ENCODE data around the gene NRCAM. TPM values are rescaled to one million over a fixed set of nuclear protein-coding genes. Genes with fewer than 3 reads are reported as not detected.

NRCAM gene
- total RNA-seq, 2 donors from 2014 or later, result 17.9 to 28.2 TPM

DNA sequence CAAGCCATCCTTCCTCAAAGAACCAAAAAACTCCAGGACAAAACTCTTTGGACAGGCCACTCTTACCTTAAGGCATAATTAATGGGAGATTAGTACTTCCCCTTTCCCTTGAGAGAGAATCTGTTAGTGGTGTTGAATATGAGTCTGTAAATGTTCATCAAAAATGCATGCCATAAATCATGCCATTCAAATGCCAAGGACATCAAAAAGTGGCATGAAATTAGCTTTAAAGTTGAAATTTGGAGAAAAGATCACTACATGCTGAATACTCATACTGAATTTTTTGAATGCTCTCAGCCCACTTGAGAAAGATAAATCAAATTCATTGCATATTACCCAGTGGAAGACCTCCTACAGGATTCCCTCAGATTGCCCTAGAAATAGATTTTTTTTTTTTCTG lies 6.7 kb downstream of the NRCAM start:
- Mint-ChIP-seq H3K4me1 (peaks cover 8% of the 10 kb centered on the region), H3K27me3 (ENCODE audit: insufficient read depth) (peaks cover 33% of the 10 kb centered on the region), H3K4me3 (no peak overlapping the region), H3K9me3 (no peaks in the 10 kb centered on the region), H3K36me3 (ENCODE audit: low read depth) (no peaks in the 10 kb centered on the region), H3K27ac (no peak overlapping the region)
- Histone ChIP-seq H3K9ac (ENCODE audit: extremely low read depth, low read length, poor library complexity, severe bottlenecking) (no peak overlapping the region), H3K4me3 (ENCODE audit: low read length) (no peak overlapping the region), H3K27me3 (ENCODE audit: control insufficient read depth, insufficient read depth, low read length, poor library complexity, severe bottlenecking) (peaks cover 15% of the 10 kb centered on the region), H3K36me3 (ENCODE audit: control insufficient read depth, insufficient read depth, low read length) (no peaks in the 10 kb centered on the region), H3K9me3 (ENCODE audit: control insufficient read depth, low read length) (no peaks in the 10 kb centered on the region), H3K4me1 (ENCODE audit: control insufficient read depth, insufficient read depth, low read length) (no peaks in the 10 kb centered on the region), H3K27ac (ENCODE audit: low read depth, low read length) (peak overlapping the region; percentile 95)
- TF ChIP-seq, protein P1, sequence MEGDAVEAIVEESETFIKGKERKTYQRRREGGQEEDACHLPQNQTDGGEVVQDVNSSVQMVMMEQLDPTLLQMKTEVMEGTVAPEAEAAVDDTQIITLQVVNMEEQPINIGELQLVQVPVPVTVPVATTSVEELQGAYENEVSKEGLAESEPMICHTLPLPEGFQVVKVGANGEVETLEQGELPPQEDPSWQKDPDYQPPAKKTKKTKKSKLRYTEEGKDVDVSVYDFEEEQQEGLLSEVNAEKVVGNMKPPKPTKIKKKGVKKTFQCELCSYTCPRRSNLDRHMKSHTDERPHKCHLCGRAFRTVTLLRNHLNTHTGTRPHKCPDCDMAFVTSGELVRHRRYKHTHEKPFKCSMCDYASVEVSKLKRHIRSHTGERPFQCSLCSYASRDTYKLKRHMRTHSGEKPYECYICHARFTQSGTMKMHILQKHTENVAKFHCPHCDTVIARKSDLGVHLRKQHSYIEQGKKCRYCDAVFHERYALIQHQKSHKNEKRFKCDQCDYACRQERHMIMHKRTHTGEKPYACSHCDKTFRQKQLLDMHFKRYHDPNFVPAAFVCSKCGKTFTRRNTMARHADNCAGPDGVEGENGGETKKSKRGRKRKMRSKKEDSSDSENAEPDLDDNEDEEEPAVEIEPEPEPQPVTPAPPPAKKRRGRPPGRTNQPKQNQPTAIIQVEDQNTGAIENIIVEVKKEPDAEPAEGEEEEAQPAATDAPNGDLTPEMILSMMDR (conservative IDR thresholded peaks at IDR 0.05), result no peak
- DNase-seq, result no peak

DNA sequence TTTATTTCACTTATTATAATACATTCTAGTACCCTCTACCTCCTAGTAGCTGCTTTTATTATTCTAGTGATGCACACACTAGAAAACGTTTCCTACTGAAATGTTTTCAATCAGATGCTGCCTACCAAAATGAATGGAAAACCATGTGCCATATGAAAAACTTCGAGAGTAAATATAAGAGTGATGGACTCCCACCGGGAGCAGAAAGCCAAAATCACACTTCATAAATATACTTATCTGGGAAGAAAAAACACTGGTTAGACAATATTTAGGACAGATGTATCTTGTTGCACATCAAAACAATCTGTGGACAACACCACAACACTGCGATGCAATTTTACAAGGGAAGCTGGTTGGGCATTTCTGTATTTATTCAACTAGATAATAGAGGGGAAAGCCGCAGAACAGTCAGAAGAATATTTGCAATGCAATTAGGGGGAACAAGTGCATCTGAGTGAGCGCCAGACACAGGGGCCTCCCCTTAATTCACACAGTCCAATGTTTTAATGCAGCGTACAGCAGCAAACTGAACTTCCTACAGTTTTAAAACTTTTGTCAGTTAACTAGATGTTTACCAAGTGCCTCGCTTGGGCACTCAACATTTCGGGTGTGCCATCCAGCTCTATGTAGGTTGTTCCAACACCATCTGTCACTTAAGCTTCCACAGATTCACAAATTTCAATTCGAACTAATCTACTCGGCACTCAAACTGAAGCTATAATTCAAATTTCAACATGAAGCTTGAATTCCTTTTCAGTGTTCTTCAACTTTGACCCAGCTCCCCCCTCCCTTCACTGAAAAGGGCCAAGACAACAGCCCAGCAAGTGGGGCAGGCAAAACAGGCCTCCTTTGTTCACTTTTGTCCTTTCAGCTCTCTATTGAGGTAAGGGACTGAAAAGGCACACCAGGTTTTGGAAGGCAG lies 7.4 kb downstream of the NRCAM start:
- no peak overlapping the region for H3K4me3 ChIP-seq (ENCODE audit: low read length)
- H3K27ac Mint-ChIP-seq, result peak overlapping the region; percentile 10
- no peaks in the 10 kb centered on the region for H3K9me3 ChIP-seq (ENCODE audit: control insufficient read depth, low read length)
- peak overlapping the region; percentile 95 for H3K27ac ChIP-seq (ENCODE audit: low read depth, low read length)
- H3K27me3 ChIP-seq (ENCODE audit: control insufficient read depth, insufficient read depth, low read length, poor library complexity, severe bottlenecking), result peaks cover 8% of the 10 kb centered on the region
- peaks cover 26% of the 10 kb centered on the region for H3K27me3 Mint-ChIP-seq (ENCODE audit: insufficient read depth)
- H3K4me1 Mint-ChIP-seq, result peaks cover 5% of the 10 kb centered on the region
- no peak for DNase-seq
- H3K9me3 Mint-ChIP-seq, result no peaks in the 10 kb centered on the region
- 79 to 86% methylated on average over 10 of the region's 11 CpGs for WGBS, 2 experiments (ENCODE audit: insufficient coverage in 1 of 2, insufficient read length in 1 of 2)
- TF ChIP-seq, protein P1 (conservative IDR thresholded peaks at IDR 0.05), result no peak
- no peak overlapping the region for H3K4me3 Mint-ChIP-seq
- no peaks in the 10 kb centered on the region for H3K36me3 Mint-ChIP-seq (ENCODE audit: low read depth)
- H3K36me3 ChIP-seq (ENCODE audit: control insufficient read depth, insufficient read depth, low read length), result no peaks in the 10 kb centered on the region
- H3K4me1 ChIP-seq (ENCODE audit: control insufficient read depth, insufficient read depth, low read length), result no peaks in the 10 kb centered on the region
- no peak overlapping the region for H3K9ac ChIP-seq (ENCODE audit: extremely low read depth, low read length, poor library complexity, severe bottlenecking)

DNA sequence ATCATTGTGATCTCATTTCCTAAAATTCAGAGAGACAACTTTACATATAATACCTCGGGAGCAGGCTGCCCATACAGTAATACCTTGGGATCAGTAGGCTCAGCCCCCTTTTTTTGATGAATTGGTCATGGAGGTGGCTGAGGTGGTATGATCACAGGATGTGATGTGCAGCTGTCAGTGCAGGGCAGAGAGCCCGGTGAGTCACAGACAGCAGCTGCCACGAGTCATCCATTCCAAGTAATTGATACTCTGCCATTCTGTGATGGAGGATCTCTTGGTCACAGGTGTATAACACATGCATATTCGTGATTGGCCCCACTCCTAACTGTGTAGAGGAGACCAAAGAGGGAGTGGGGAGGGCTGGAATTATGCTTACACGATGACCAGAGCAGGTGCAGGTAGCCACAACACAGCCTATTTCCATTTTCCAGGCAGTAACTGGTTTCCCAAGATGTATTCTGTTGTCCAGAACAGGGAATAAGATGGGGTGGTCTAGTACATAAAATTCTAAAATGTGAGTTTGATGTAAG lies 14.1 kb downstream of the NRCAM start:
- 88 to 93% methylated on average over 4 to 5 of the region's 5 CpGs for WGBS, 2 experiments (ENCODE audit: insufficient coverage in 1 of 2, insufficient read length in 1 of 2)
- no peak overlapping the region for H3K9ac ChIP-seq (ENCODE audit: extremely low read depth, low read length, poor library complexity, severe bottlenecking)
- TF ChIP-seq, protein P1 (conservative IDR thresholded peaks at IDR 0.05), result no peak
- Mint-ChIP-seq H3K27me3 (ENCODE audit: insufficient read depth) (peaks cover 6% of the 10 kb centered on the region), H3K4me1 (peaks cover 8% of the 10 kb centered on the region), H3K36me3 (ENCODE audit: low read depth) (no peaks in the 10 kb centered on the region), H3K27ac (no peak overlapping the region), H3K9me3 (no peaks in the 10 kb centered on the region), H3K4me3 (no peak overlapping the region)
- H3K4me3 ChIP-seq (ENCODE audit: low read length), result no peak overlapping the region
- no peaks in the 10 kb centered on the region for H3K36me3 ChIP-seq (ENCODE audit: control insufficient read depth, insufficient read depth, low read length)
- no peak overlapping the region for H3K27ac ChIP-seq (ENCODE audit: low read depth, low read length)
- H3K9me3 ChIP-seq (ENCODE audit: control insufficient read depth, low read length), result peaks cover under 1% of the 10 kb centered on the region
- no peaks in the 10 kb centered on the region for H3K27me3 ChIP-seq (ENCODE audit: control insufficient read depth, insufficient read depth, low read length, poor library complexity, severe bottlenecking)
- H3K4me1 ChIP-seq (ENCODE audit: control insufficient read depth, insufficient read depth, low read length), result peaks cover 6% of the 10 kb centered on the region
- DNase-seq, result no peak
